ENCODE measurements around the gene DSG3.

- TF ChIP-seq, protein P1, sequence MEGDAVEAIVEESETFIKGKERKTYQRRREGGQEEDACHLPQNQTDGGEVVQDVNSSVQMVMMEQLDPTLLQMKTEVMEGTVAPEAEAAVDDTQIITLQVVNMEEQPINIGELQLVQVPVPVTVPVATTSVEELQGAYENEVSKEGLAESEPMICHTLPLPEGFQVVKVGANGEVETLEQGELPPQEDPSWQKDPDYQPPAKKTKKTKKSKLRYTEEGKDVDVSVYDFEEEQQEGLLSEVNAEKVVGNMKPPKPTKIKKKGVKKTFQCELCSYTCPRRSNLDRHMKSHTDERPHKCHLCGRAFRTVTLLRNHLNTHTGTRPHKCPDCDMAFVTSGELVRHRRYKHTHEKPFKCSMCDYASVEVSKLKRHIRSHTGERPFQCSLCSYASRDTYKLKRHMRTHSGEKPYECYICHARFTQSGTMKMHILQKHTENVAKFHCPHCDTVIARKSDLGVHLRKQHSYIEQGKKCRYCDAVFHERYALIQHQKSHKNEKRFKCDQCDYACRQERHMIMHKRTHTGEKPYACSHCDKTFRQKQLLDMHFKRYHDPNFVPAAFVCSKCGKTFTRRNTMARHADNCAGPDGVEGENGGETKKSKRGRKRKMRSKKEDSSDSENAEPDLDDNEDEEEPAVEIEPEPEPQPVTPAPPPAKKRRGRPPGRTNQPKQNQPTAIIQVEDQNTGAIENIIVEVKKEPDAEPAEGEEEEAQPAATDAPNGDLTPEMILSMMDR (IDR thresholded peaks at IDR 0.05; ENCODE audit: low read length): no peak
- no peak for TF ChIP-seq EZH2 (IDR thresholded peaks at IDR 0.05; ENCODE audit: borderline replicate concordance, low read length)
Observed at GRCh38 chr18:31440787-31441186, 6.8 kb upstream of the DSG3 start.

All from OCI-LY1 (cell line).